Thyroid gland (tissue), 4 donors: ENCODE data around the gene CCL17. TPM values are rescaled to one million over a fixed set of nuclear protein-coding genes. Genes with fewer than 3 reads are reported as not detected.

Experiments
- DNase-seq, 2 donors: peaks; one replicate each; pipeline ENCODE4 v3.0.0-alpha.2; 2019
- H3K27ac ChIP-seq, 3 donors: fragments of 200-600 bp; sonication (generic); 1 replicate in 2 of 3; 2 replicates in 1 of 3; pipeline ENCODE4 v1.5.1; 2016 to 2019; ENCODE audit warnings: mild to moderate bottlenecking in 1 of 3, moderate library complexity in 1 of 3
- H3K27me3 ChIP-seq: fragments of 200-600 bp; sonication (generic); one replicate; pipeline ENCODE4 v1.5.1; 2019
- H3K36me3 ChIP-seq, 2 donors: fragments of 200-600 bp; sonication (generic); one replicate each; pipeline ENCODE4 v1.5.1; 2016 to 2019
- H3K4me1 ChIP-seq, 2 donors: fragments of 200-600 bp; sonication (generic); one replicate each; pipeline ENCODE4 v1.5.1; 2017 to 2019
- H3K4me3 ChIP-seq, 3 donors: fragments of 200-600 bp; sonication (generic); replicated peaks in 1 of 3; 1 replicate in 2 of 3; 2 replicates in 1 of 3; pipeline ENCODE4 v1.5.1; 2016; ENCODE audit warnings: mild to moderate bottlenecking in 1 of 3
- H3K9me3 ChIP-seq: fragments of 200-600 bp; sonication (generic); one replicate; pipeline ENCODE4 v1.5.1; 2017
- CTCF ChIP-seq, 6 experiments: fragments of 200-600 bp in 3 of 6; fragments of 450-650 bp in 3 of 6; sonication (generic) in 3 of 6; IDR thresholded peaks; one replicate each; pipeline ENCODE4 v1.5.1; 2016 to 2019; ENCODE audit warnings: antibody characterized with exemption in 6 of 6, mild to moderate bottlenecking in 2 of 6, inconsistent platforms in 1 of 6, moderate library complexity in 1 of 6
- POLR2A ChIP-seq, 2 donors: fragments of 450-650 bp; IDR thresholded peaks; one replicate each; pipeline ENCODE4 v1.6.1; 2017; ENCODE audit warnings: antibody characterized with exemption in 2 of 2, mild to moderate bottlenecking in 2 of 2, moderate library complexity in 1 of 2
- WGBS, 2 donors: methylation state at CpG; one replicate each; pipeline ENCODE4 v1.1.5; 2017; 5-methylcytosine and 5-hydroxymethylcytosine counted together
- intact Hi-C: fragments of 100-400 bp; cut with DNase I; formaldehyde crosslinking; loops from one replicate; pipeline ENCODE4 v1.15.1; 2023
- total RNA-seq, 4 donors: library from RNA; depleted of rRNA; stranded (reverse); fragments of >200 nt; gene quantifications; one replicate each; pipeline ENCODE4 v1.2.3, GENCODE V29; 2016

Gene CCL17
- total RNA-seq, 4 donors from 2014 or later = not detected

- Histone ChIP-seq H3K27ac (no peak overlapping the region), H3K9me3 (no peaks in the 10 kb centered on the region), H3K36me3 (no peaks in the 10 kb centered on the region), H3K4me1 (no peaks in the 10 kb centered on the region), H3K4me3 (no peak overlapping the region), H3K27me3 (no peaks in the 10 kb centered on the region)
- no peak for TF ChIP-seq CTCF (IDR thresholded peaks at IDR 0.05)
- TF ChIP-seq POLR2A (IDR thresholded peaks at IDR 0.05) = no peak
- intact Hi-C loops = no loop called here
- DNase-seq = no peak
- 90 to 93% methylated on average over 5 of the region's 5 CpGs for WGBS, 2 donors
Measured at GRCh38 chr16:57407521-57408353, 3.2 kb downstream of the CCL17 start.

GRCh38 chr16:57409065-57409464 lies 4.5 kb downstream of the CCL17 start:
- no peaks in the 10 kb centered on the region for H3K36me3 ChIP-seq
- no peaks in the 10 kb centered on the region for H3K4me1 ChIP-seq
- TF ChIP-seq CTCF (IDR thresholded peaks at IDR 0.05) (no peak), POLR2A (IDR thresholded peaks at IDR 0.05) (no peak)
- H3K27me3 ChIP-seq = no peaks in the 10 kb centered on the region
- H3K9me3 ChIP-seq = no peaks in the 10 kb centered on the region
- no peak for DNase-seq
- peak overlapping the region in 1 of 3 donors; percentile 63 for H3K27ac ChIP-seq
- intact Hi-C loops = no loop called here
- WGBS, 2 donors = 74 to 80% methylated on average over 5 of the region's 5 CpGs
- no peak overlapping the region for H3K4me3 ChIP-seq

- H3K27ac ChIP-seq = peak overlapping the region in 2 of 3 donors; percentile 63 to 68
- no peak overlapping the region for H3K4me3 ChIP-seq
- intact Hi-C loops = loop anchor here (5.0 to 10.0 kb wide), 2 partner anchors 33 to 325 kb away; no protein-coding TSS in a partner anchor
- H3K36me3 ChIP-seq = no peaks in the 10 kb centered on the region
- no peak for DNase-seq
- 58 to 67% methylated on average over 9 to 13 of the region's 14 CpGs for WGBS, 2 donors
- no peaks in the 10 kb centered on the region for H3K4me1 ChIP-seq
- no peaks in the 10 kb centered on the region for H3K27me3 ChIP-seq
- TF ChIP-seq POLR2A (IDR thresholded peaks at IDR 0.05) (no peak), CTCF (IDR thresholded peaks at IDR 0.05) (no peak)
- H3K9me3 ChIP-seq = no peaks in the 10 kb centered on the region
Measured at GRCh38 chr16:57409870-57410587, 5.5 kb downstream of the CCL17 start.

GRCh38 chr16:57411362-57411976 lies 6.9 kb downstream of the CCL17 start:
- no peak overlapping the region for H3K4me3 ChIP-seq
- no peaks in the 10 kb centered on the region for H3K9me3 ChIP-seq
- H3K27ac ChIP-seq = no peak overlapping the region
- intact Hi-C loops = loop anchor here (5.0 to 10.0 kb wide), 2 partner anchors 34 to 327 kb away; no protein-coding TSS in a partner anchor
- no peaks in the 10 kb centered on the region for H3K36me3 ChIP-seq
- TF ChIP-seq CTCF (IDR thresholded peaks at IDR 0.05) (no peak), POLR2A (IDR thresholded peaks at IDR 0.05) (no peak)
- no peaks in the 10 kb centered on the region for H3K27me3 ChIP-seq
- 64 to 78% methylated on average over 6 to 8 of the region's 12 CpGs for WGBS, 2 donors
- DNase-seq = no peak
- peaks cover 0 to 3% of the 10 kb centered on the region in 2 donors for H3K4me1 ChIP-seq
